HG02763 (cell line): Measurements from ENCODE around the gene UBR2.
"Not testable (repeated sequence)": the region's sequence is repeated elsewhere in the genome, so short reads cannot be mapped to it uniquely, and the experiment has no call there.

Source experiments
- ATAC-seq: cut with Tn5 transposase; IDR thresholded peaks from one replicate; pipeline ENCODE4 v1.9.1; 2021; ENCODE audit warnings: mild to moderate bottlenecking, moderate library complexity; ENCODE audit not compliant: unreplicated experiment

The UBR2 gene

GRCh38 chr6:42615518-42615917 lies 51.7 kb downstream of the UBR2 start:
- ATAC-seq: no peak

- no peak for ATAC-seq
These were observed 52.9 kb downstream of the UBR2 start for GRCh38 chr6:42616716-42617115.

- no peak for ATAC-seq
These were observed 54.3 kb downstream of the UBR2 start for GRCh38 chr6:42618105-42618504.

GRCh38 chr6:42618686-42619085 lies 54.9 kb downstream of the UBR2 start:
- ATAC-seq: no peak

GRCh38 chr6:42619963-42620362 lies 56.1 kb downstream of the UBR2 start:
- no peak for ATAC-seq

GRCh38 chr6:42624601-42625000 lies 60.8 kb downstream of the UBR2 start:
- ATAC-seq: no peak

- ATAC-seq: no peak
These were observed 63.2 kb downstream of the UBR2 start for GRCh38 chr6:42627044-42627443.

GRCh38 chr6:42627674-42628073 lies 63.8 kb downstream of the UBR2 start:
- ATAC-seq: no peak

GRCh38 chr6:42628604-42629003 lies 64.8 kb downstream of the UBR2 start:
- no peak for ATAC-seq

GRCh38 chr6:42629845-42630244 lies 66.0 kb downstream of the UBR2 start:
- no peak for ATAC-seq

GRCh38 chr6:42637681-42638080 lies 73.9 kb downstream of the UBR2 start:
- no peak for ATAC-seq

- no peak for ATAC-seq
These were observed 79.0 kb downstream of the UBR2 start for GRCh38 chr6:42642794-42643193.

- no peak for ATAC-seq
These were observed 80.4 kb downstream of the UBR2 start for GRCh38 chr6:42644211-42644610.

- no peak for ATAC-seq
These were observed 88.4 kb downstream of the UBR2 start for GRCh38 chr6:42652024-42652746.

- no peak for ATAC-seq
These were observed 90.0 kb downstream of the UBR2 start for GRCh38 chr6:42653851-42654250.

GRCh38 chr6:42659806-42660205 lies 96.0 kb downstream of the UBR2 start:
- ATAC-seq: no peak

- no peak for ATAC-seq
These were observed 97.8 kb downstream of the UBR2 start for GRCh38 chr6:42661540-42662153.

- ATAC-seq: no peak
These were observed 100.9 kb downstream of the UBR2 start for GRCh38 chr6:42664718-42665117.

GRCh38 chr6:42674368-42674767 lies 110.5 kb downstream of the UBR2 start:
- not testable (repeated sequence) for ATAC-seq

- ATAC-seq: no peak
These were observed 111.0 kb downstream of the UBR2 start for GRCh38 chr6:42674780-42675179.

- ATAC-seq: no peak
These were observed 115.5 kb downstream of the UBR2 start for GRCh38 chr6:42679358-42679757.

GRCh38 chr6:42688281-42688680 lies 124.5 kb downstream of the UBR2 start:
- no peak for ATAC-seq

- no peak for ATAC-seq
These were observed 125.5 kb downstream of the UBR2 start for GRCh38 chr6:42689371-42689770.
